Tibial nerve (tissue), 4 donors: ENCODE data around the gene RGMB. TPM values are rescaled to one million over a fixed set of nuclear protein-coding genes. Genes with fewer than 3 reads are reported as not detected.
A peak's percentile ranks its signal among the peaks of the same experiment; 100 is the strongest.

ENCODE experiments used
- DNase-seq, 2 donors: peaks; one replicate each; pipeline ENCODE4 v3.0.0-alpha.2; 2019; ENCODE audit warnings: low spot score in 2 of 2
- H3K27ac ChIP-seq, 4 donors: fragments of 200-600 bp; sonication (generic) in 3 of 4; one replicate each; pipeline ENCODE4 v1.5.1; 2017 to 2019; ENCODE audit warnings: mild to moderate bottlenecking in 1 of 4
- H3K27me3 ChIP-seq, 2 donors: fragments of 200-600 bp; sonication (generic) in 1 of 2; one replicate each; pipeline versions ENCODE4 v1.5.1 to v1.6.0; 2017 to 2019
- H3K36me3 ChIP-seq, 3 donors: fragments of 200-600 bp; sonication (generic); one replicate each; pipeline ENCODE4 v1.5.1; 2018 to 2019
- H3K4me1 ChIP-seq, 4 donors: fragments of 200-600 bp; sonication (generic) in 3 of 4; one replicate each; pipeline ENCODE4 v1.5.1; 2017 to 2019
- H3K4me3 ChIP-seq, 4 donors: fragments of 200-600 bp; sonication (generic) in 3 of 4; one replicate each; pipeline ENCODE4 v1.5.1; 2017 to 2019; ENCODE audit warnings: mild to moderate bottlenecking in 1 of 4, moderate library complexity in 1 of 4
- H3K9me3 ChIP-seq, 4 donors: fragments of 200-600 bp; sonication (generic) in 3 of 4; one replicate each; pipeline ENCODE4 v1.5.1; 2017 to 2019
- EP300 ChIP-seq, 2 donors: sonication (generic); formaldehyde crosslinking; IDR thresholded peaks; one replicate each; pipeline ENCODE4 v1.6.1; 2017; ENCODE audit warnings: antibody characterized with exemption in 2 of 2, mild to moderate bottlenecking in 1 of 2
- POLR2A ChIP-seq, 2 donors: fragments of 450-650 bp; IDR thresholded peaks; one replicate each; pipeline ENCODE4 v1.6.1; 2017; ENCODE audit warnings: antibody characterized with exemption in 2 of 2, mild to moderate bottlenecking in 2 of 2, moderate library complexity in 2 of 2
- WGBS, 2 donors: methylation state at CpG; one replicate each; pipeline ENCODE4 v1.1.5; 2018; 5-methylcytosine and 5-hydroxymethylcytosine counted together
- total RNA-seq, 4 donors: library from RNA; depleted of rRNA; stranded (reverse); fragments of >200 nt; gene quantifications; one replicate each; pipeline ENCODE4 v1.1.0, GENCODE V29; 2016
- TF ChIP-seq, protein P1 (sequence below), 5 experiments: fragments of 200-600 bp in 3 of 5; fragments of 450-650 bp in 2 of 5; sonication (generic) in 3 of 5; IDR thresholded peaks; one replicate each; pipeline ENCODE4 v1.5.1; 2016 to 2019; ENCODE audit warnings: antibody characterized with exemption in 5 of 5, mild to moderate bottlenecking in 3 of 5, moderate library complexity in 2 of 5

The RGMB gene
- total RNA-seq, 4 donors from 2014 or later: 31.8 to 43.1 (median 36.6) TPM

DNA sequence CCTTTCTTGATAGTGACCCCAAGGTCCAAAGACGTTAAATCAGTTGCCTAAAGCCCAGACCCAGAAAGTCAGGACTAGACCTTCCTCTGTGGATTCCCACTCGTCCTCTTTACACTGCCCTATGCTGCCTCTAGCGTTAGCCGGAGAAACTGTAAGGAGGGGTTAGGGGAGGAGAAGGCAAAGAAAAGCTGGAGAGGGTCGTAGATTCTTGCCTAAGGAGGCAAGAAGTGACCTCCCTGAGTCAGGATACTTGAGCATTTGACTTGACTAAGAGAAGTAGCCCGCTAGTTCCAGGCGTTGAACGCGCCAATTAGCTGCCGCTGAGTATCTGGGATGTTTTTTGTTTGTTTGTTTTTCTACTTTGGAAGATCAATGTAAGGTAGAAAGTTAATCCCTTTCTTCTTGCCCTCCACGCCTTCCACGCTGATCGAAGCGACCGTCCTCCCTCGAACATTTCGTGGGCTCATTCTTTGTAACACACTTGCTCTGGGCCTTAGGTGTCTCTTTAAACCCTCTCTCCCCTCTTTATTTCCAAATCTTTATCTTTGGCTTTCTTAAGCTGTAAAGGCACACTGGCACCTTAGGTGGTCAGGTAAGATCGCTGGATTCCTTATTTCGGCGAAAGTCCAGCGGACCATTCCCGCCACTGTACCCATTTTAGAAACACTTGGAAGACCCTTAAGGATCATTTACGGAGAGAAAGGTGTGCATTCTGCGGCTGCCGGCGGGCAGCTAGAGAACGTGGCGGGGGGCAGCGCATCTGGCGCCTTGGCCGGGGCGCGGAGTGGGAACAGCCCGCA, 5.1 kb upstream of the RGMB start:
- TF ChIP-seq POLR2A (IDR thresholded peaks at IDR 0.05): no peak
- TF ChIP-seq EP300 (IDR thresholded peaks at IDR 0.05): no peak
- TF ChIP-seq, protein P1, sequence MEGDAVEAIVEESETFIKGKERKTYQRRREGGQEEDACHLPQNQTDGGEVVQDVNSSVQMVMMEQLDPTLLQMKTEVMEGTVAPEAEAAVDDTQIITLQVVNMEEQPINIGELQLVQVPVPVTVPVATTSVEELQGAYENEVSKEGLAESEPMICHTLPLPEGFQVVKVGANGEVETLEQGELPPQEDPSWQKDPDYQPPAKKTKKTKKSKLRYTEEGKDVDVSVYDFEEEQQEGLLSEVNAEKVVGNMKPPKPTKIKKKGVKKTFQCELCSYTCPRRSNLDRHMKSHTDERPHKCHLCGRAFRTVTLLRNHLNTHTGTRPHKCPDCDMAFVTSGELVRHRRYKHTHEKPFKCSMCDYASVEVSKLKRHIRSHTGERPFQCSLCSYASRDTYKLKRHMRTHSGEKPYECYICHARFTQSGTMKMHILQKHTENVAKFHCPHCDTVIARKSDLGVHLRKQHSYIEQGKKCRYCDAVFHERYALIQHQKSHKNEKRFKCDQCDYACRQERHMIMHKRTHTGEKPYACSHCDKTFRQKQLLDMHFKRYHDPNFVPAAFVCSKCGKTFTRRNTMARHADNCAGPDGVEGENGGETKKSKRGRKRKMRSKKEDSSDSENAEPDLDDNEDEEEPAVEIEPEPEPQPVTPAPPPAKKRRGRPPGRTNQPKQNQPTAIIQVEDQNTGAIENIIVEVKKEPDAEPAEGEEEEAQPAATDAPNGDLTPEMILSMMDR (IDR thresholded peaks at IDR 0.05): peak; percentile 73 to 86 (median 79)
- Histone ChIP-seq H3K27ac (peak overlapping the region; percentile 85 to 97 (median 92)), H3K27me3 (no peaks in the 10 kb centered on the region), H3K4me3 (peak overlapping the region; percentile 58 to 89 (median 62)), H3K4me1 (peaks cover 0 to 30% (median 5%) of the 10 kb centered on the region in 4 donors), H3K36me3 (no peaks in the 10 kb centered on the region), H3K9me3 (no peaks in the 10 kb centered on the region)
- peak in 1 of 2 donors; percentile 71 for DNase-seq
- WGBS, 2 donors: 0% methylated on average over 26 to 34 of the region's 34 CpGs

- no peaks in the 10 kb centered on the region for H3K27me3 ChIP-seq
- H3K9me3 ChIP-seq: no peaks in the 10 kb centered on the region
- TF ChIP-seq EP300 (IDR thresholded peaks at IDR 0.05) (no peak), POLR2A (IDR thresholded peaks at IDR 0.05) (peak in 1 of 2 donors; percentile 3)
- TF ChIP-seq, protein P1 (IDR thresholded peaks at IDR 0.05): peak in 2 of 5 experiments; percentile 56 to 74
- 0 to 2% methylated on average over 15 to 31 of the region's 31 CpGs for WGBS, 2 donors
- H3K27ac ChIP-seq: peak overlapping the region; percentile 85 to 97 (median 92)
- peaks cover 0 to 30% (median 5%) of the 10 kb centered on the region in 4 donors for H3K4me1 ChIP-seq
- H3K36me3 ChIP-seq: no peaks in the 10 kb centered on the region
- H3K4me3 ChIP-seq: peak overlapping the region; percentile 58 to 89 (median 62)
- no peak for DNase-seq
Observed at GRCh38 chr5:98768960-98769209, 4.6 kb upstream of the RGMB start.

GRCh38 chr5:98769210-98769958, 4.1 kb upstream of the RGMB start:
- WGBS, 2 donors: 0 to 1% methylated on average over 31 to 47 of the region's 55 CpGs
- DNase-seq: peak; percentile 30 to 63
- Histone ChIP-seq H3K4me3 (peak overlapping the region; percentile 58 to 89 (median 62)), H3K36me3 (no peaks in the 10 kb centered on the region), H3K9me3 (no peaks in the 10 kb centered on the region), H3K4me1 (peaks cover 0 to 30% (median 5%) of the 10 kb centered on the region in 4 donors), H3K27me3 (no peaks in the 10 kb centered on the region), H3K27ac (peak overlapping the region; percentile 85 to 97 (median 92))
- no peak for TF ChIP-seq POLR2A (IDR thresholded peaks at IDR 0.05)
- TF ChIP-seq, protein P1 (IDR thresholded peaks at IDR 0.05): peak in 4 of 5 experiments; percentile 4 to 78 (median 73)
- TF ChIP-seq EP300 (IDR thresholded peaks at IDR 0.05): peak in 1 of 2 donors; percentile 25

DNA sequence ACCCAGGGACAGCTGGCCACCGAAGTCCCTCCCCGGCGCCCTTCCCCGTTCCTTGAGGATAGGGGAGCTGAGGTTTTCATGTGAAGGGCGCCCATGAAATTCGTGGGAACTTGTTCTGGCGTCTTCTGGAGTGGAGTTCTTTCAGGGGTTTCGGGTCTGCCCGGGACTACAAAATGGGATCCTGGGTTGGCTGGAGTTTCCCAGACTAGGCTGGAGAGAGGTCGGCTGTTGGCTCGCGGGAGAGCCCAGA, 3.6 kb upstream of the RGMB start:
- Histone ChIP-seq H3K27ac (peak overlapping the region; percentile 85 to 97 (median 92)), H3K36me3 (no peaks in the 10 kb centered on the region), H3K27me3 (no peaks in the 10 kb centered on the region), H3K4me1 (peaks cover 0 to 32% (median 5%) of the 10 kb centered on the region in 4 donors), H3K4me3 (peak overlapping the region; percentile 58 to 89 (median 62)), H3K9me3 (no peaks in the 10 kb centered on the region)
- TF ChIP-seq, protein P1 (IDR thresholded peaks at IDR 0.05): no peak
- no peak for TF ChIP-seq POLR2A (IDR thresholded peaks at IDR 0.05)
- TF ChIP-seq EP300 (IDR thresholded peaks at IDR 0.05): no peak
- no peak for DNase-seq
- 0 to 4% methylated on average over 11 to 12 of the region's 12 CpGs for WGBS, 2 donors
